CD1c-positive myeloid dendritic cell (primary cell): ENCODE data around the gene ADGRG3.

Experiments
- DNase-seq: peaks from one replicate; pipeline ENCODE4 v3.0.0-alpha.2; 2016; ENCODE audit errors: extremely low spot score

ADGRG3 gene

DNA sequence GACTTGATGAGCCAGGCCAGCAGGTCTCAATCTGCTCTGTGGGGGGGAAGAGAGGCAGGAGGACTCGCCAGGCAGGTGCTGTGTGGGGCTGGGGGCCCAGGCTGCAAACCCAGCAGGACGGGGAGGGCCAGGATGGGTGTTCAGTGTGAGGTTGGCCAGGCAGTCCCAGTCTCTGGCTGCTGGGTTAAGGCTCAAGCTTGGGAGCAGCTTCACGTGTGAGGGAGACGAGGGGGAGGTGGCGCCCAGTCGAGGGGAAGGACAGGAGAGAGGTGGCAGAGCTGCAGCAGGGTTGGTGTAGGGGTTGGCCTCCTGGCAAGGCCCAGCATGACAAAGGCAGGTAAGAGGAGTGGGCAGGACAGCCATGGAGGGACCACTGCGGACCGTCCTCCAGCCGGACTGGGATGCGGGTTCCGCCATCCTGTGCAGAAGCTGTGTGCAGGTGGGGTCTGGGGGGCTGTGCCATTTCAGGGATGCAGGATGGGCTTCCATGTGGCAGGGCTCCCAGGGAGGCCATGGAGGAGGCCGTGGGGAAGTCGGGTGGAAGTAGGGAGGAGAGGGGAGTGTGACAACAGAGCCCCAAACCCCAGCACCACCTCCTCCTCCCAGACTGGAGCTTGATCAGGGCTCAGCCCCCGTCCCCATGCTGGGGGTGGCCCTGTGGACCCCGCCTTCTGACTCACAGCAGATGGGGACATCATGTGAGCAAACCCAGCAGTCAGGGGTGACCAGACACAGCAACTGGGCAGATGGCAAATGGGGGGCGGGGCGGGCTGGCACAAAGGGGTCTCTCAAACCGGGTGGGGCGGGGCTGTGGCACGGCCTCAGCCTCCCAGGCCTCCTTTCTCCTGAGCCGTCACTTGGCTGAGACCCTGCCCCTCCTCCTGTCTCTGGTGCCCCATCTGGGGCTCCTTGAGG lies 36.9 kb upstream of the ADGRG3 start:
- no peak for DNase-seq

DNA sequence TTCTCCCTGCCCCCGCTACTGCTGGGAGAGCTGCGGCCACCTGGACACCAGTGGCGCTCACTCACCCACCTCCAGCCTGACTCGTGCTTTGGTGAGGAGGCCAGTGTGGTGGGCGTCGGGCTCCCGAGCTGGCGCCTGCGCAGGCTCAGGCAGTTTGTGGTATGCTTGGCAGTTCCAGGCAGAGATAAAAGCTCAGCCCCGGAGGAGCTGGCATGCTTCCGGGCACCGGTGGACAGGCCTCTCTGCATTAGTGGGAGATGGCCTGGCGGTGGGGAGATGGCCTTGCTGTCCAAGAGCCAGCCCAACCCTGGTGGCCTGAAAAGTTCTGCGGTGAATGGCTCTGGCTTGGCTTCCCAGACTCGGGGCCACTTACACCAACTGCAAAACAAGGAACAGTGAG lies 35.5 kb upstream of the ADGRG3 start:
- DNase-seq = no peak

DNA sequence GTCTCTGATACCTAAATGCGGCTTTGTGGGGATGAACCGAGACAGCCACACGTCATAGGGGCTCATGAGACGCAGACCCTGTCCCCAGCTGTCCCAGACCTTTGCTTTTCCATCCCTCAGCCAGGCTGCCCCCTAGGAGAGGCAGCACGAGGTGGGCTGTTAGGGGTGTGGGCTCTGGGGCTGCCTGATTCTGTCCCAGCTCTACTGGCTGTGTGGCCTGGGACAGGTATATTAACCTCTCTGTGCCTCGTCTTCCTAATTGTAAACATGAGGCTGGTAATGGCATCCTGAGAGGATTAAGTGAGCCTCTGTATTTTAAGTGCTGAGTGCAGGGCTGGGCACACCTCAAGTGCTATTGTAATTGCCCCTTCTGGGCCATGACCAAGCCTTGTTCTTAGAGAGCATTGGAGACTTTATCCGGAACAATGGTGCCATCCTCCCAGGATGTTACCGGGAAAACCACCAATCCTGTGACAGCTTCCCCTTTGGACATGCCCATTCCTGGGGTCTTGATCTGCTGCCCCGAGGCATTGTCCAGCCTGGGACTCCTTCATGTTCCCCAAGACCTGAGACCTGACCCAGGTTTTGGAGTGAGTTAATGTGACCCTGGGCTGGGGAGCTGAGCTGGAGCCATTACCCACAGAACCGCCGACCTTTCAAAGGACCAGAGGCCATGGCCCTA lies 34.6 kb upstream of the ADGRG3 start:
- no peak for DNase-seq

DNA sequence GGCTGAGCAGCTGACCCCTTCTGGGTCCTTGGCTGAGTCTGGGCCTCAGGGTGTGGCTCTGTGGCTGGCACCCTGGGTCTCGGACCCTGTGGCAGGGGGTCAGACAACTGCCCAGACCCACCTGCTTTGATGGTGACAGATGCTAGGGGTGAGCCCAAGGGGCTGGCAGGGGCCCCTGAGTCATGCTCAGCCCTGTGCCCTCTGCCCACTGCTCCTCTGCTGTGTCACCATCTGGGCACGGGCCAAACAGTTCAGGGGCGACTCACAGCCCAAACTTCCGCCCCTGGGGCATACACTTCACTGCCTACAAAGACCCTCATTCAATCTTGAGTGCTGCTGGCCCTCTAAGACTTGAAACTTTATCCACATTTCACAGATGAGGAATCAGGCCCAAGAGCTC lies 33.9 kb upstream of the ADGRG3 start:
- DNase-seq = no peak

DNA sequence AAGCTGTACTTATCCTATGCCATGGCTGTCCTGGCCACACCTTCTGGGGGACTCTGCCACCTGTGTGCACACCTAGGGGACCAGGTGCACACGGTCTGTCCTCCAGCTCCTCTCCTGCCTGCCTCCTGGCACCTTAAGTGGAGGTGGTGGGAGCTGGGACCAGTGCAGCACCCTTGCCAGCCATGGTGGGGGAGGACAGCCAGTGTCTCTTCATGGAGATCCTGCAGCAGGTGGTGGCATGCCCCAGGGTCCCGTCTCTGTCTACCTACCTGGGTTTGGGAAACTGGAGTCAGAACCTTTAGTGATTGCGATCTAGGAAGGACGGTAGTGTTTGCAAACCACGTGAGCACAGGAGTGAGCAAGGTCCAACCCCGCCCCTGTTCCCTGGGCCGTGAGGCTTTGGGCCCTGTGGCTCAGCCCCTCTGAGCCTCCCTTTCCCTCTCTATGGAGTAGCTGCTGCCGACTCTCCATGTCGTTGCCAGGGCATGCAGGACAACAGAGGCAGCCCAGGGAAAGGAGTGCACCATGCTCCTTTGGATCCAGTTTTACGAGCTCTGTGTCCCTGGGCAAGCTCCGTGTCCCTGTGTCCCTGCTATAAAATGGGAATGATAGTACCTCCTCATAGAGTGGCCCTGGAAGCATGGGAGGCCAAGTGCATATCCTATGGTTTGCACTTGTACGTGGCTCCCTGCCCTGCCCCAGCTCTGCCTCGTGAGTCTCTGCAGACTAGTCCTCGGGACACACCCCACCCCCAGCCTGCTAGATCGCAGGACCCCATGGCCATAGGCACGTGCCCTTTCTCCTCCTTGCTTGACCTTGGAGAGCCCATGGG lies 32.6 kb upstream of the ADGRG3 start:
- DNase-seq = no peak

DNA sequence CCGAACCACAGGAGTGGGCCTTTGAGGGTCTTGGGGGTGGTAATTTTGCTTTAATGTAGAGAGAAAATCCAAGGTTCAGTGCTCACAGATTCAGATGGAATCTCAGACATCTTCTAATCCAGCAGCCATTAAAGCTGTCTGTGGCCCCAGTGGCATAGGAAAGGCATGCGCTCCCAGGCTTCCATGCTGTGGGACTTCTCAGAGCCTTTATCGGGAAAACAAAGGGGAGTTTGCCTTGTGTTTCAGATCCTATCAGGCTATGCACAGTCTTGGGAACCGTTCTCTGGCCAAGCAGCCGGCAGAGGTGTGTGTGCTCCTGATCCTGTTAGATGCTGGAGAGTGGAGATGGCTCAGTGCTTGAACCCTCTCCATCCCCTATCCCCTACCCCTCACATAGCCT lies 31.9 kb upstream of the ADGRG3 start:
- no peak for DNase-seq

DNA sequence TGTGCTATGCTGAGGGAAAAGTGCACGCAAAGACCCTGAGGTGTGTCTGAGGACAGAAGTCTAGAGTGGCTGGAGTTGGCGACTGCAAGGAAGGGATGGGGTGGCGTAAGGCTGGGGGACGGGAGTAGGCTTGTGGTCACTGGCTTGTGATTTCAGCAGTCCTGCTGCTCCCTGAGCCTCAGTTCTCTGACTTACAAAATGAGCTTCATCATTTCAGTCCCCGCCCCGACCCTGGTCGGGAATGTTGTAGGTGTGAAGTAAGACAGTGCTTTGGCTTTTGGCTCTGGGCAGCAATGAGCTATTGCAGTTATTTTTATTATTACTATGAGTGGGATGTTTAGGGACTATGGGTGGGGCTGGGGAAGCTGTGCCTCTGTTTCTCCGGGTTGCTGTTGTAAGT lies 31.1 kb upstream of the ADGRG3 start:
- no peak for DNase-seq

DNA sequence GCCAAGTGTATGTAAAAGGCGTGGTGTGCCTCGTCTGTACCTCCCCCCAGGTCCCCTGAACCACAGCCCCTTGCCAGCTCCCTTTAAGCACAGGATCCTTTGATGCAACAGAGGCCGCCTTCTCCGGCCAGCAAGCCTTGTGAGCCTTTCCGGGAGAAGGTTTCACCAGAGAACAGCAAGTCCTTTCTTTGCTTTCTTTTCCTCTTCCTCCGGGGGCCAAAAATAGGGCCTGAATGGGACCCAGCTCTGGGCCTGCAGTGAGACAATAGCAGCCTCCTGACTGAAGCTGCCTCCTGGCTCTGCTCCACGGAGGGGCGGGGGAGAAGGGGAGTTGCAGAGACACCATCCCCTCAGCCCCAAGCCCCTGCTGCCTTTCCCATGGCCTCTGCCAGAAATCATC lies 30.7 kb upstream of the ADGRG3 start:
- DNase-seq = no peak

DNA sequence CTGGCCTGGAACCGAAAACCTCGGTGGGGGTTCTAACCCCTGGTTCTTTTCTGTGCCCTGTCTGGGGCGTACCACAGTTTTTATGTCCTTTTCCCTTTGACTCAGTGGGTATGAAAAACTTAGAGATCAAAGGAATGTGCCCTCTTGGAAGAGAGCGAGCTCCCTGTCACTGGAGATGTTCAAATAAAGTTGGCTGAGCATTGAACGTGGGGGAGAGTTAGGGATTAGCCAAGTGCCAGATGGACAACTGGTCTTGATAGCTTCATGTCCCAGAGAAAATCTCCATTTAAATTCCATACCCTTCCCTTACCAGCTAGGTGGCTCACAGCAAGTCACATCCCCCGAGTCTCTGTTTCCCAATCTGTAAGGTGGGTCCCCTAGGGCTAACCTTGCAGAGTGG lies 30.1 kb upstream of the ADGRG3 start:
- no peak for DNase-seq

DNA sequence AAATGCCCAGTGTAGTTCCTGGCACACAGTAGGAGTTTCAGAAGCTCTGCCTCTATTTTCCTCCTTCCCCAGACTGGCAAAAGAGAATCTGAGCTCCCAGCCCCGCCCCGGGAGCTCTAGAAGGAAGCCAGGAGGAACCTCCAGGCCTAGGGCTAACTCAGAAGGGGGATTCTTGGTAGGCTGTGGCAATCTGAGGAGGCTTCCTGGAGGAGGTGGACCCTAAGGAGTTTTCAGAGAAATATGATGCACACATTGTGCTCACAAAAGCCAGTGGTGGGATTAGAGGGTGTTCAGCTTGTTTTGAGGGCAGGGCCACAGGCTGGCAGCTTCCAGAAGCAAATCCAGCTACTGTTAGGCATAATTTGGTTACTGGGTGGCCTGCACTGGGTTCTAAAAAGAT lies 29.7 kb upstream of the ADGRG3 start:
- no peak for DNase-seq

DNA sequence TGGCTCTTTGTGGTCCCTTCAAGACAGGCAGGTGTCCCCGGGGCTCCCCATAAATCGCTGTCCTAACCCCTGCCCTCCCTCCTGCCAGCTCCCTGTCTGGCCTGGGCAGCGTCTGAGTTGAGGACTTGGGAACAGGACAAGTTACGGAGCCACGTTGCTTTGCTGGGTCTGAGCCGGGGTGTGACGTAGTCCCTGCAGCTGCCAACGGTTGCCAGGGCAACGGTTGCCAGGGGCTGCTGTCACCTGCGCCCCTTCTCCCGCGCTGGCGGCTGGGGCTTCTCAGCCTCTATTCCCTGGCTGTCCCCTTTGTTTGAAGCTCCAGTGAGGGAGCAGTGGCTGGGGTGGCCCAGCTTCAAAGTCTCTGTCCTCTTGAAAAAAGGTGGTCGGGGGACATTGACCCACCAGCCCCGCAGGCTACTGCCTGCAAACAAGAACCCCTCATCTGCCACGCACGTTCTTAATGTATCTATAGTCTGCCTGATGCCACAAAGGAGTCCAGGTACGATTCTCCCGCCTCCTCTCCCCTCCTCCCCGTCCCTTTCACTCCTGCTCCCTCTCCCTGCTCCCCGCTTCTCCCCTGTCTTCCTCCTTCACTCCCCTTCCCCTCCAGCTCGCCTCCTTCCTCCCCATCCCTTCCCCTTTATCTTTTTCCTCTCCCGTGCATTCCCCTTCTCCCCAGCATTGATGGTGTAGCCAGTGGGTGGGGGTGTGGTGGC lies 28.8 kb upstream of the ADGRG3 start:
- no peak for DNase-seq

DNA sequence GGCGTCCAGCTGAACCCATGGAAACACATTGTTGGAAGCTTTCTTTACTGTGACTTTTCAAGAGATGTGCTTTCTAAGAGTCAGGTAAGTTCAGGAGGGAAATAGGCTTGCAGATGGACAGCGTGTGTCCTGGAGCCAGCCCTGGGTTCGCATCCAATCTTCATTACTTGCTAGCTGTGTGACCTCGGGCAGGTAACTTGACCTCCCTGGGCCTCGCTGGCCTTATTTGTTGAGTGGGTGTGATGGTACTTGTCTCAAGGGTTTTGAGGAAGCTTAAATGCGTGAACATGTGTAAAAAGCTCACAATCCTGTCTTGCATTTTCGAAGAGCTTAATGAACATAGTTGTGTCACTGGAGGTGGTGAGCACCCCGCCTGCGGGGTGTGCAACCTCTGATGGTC lies 27.9 kb upstream of the ADGRG3 start:
- no peak for DNase-seq

DNA sequence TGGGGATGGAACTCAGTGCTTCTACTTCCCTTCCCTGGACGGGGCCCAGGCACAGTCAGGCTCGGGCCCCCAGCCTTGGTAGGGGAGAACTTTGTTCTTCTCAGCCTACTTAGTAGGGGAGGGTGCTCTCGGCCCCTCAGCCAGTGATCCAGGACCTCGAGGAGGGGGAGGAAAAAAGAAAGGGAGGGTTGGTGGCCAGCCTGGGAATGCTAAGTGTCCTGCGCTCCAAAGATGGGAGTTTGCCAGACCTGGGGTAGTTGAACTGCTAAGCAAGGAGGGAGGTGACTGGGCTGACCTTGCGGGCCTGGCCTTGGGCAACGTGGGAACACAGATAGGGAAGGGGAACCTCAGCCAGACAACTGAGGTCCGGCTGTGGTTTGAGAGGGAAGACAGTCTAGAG lies 27.5 kb upstream of the ADGRG3 start:
- no peak for DNase-seq

DNA sequence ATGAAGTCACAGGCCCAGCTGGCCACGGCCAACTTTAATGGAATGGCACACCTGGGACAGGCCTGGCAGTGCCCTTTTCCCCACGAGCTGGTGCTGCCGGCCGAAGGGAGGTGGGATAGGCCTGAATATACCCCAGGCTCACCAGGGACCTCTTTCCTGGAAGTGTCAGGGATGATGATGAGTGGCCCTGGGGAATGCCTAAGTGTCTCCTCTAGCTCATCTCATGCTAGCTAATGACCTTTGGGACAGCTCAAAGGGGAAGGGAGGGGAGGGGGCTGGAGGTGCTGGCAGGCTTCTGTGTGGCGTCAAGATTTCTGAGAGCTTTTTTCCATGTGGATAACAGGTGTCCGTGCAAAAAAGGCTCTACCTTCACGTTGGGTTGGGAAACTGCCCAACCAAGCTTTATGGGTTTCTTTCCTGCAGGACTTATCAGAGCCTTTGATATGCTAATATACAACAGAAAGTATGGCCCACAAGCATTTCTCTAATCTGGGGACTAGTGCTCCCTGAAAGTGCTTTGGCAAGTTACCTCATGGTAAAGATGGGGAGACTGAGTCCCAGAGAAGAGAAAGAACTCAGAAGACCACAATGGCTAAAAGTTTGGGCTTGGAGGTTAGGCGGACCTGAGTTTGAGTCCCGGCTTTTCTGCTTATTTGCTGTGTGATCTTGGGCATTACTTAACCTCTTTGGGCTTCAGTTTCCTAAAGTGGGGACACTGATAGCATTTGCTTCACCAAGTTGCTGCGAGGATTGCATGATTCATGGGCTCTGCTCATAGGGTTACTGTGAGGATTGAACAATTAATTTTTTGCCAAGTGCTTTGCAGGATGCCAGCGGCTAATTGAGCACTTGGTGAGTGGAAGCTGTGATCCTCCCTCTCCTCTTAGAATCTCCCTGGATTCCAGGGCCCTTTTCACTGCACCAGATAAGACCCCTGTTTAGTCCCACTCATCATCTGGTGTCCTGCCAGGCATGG lies 25.7 kb upstream of the ADGRG3 start:
- no peak for DNase-seq

DNA sequence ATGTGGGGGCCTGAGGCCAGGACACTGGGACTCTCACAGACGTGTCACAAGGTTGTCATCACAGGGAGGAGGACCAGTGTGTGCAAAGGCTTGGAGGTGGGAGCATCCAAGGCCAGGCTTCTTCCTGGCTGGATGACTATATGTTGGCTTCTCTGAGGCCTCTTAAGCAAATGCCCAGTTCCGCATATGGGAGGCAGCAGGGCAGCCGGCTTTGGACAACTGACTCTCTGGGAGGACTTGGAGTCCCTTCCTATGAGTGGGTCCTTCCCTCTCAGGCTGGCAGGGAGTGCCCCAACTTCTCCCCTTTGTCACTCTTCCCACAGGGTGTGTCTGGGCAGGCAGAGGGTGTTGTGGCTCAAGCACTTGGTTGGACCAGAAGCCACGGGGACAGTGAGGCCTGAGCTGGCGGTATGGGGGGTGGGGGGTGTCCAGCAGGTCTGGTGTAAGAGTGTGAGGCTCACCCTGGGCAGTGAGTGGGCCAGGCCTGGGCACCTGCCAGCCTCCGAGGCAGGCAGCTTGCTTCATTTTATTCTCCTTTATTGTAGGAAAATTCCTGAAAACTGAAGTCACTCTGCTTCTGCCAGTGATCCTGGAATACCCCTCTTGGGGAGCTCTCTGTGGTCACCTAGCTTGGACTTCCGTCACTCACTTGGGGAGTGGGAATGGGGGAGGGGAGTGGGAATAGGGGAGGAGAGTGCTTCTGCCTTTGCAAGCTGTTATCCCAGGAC lies 24.8 kb upstream of the ADGRG3 start:
- DNase-seq = peak; percentile 27

DNA sequence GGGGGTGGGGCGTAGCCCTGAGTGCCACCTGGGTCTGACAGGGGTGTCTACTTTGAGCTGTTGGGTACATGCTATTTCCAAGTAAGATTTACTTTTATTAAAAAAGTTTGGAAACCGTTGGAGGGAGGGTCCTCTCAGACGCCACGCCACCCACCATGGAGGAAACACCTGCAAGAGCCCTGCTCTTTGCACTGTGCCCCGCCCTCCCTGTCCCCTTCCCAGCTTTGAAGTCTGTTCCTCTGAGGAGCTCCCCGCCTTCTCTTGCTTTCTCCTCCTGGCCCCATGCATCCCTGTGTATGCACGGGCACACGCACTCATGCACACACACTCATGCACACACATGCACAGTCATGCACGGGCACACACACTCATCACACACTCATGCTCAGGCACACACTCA lies 24.2 kb upstream of the ADGRG3 start:
- no peak for DNase-seq

DNA sequence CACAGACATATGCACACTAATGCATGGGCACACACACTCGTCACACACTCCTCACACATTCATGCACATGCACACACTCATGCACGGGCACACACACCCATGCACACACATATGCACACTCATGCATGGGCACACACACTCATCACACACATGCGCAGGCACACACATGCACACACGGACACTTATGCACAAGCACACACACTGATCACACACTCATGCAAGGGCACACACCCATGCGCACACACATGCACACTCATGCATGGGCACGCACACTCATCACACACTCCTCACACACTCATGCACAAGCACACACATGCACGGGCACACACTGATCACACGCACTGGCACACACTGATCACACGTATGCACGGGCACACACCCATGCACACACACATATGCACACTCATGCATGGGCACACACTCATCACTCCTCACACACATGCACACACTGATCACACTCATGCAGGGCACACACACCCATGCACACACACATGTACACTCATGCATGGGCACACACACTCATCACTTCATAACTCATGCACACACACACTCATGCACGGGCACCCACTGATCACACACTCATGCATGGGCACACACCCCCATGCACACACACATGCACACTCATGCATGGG lies 23.6 kb upstream of the ADGRG3 start:
- DNase-seq = no peak

DNA sequence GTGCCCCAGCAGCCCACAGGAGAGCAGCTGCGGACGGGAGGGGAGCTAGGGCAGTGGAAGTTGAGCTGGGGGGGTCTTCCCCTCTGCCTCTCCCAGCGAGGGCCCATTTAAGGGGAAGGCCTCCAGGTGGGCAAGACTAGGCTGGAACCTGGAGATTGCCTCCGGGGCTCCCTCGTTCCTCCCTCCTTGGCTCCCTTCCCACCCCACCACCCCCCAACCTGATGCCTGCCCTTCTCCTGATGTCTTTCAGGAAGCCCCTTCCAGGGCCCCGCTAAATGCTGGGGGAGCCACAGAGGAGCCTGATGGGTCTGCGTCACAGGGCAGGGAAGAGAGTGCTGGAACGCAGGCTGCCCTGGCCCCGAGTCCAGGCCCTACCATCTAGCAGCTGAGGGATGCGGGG lies 22.9 kb upstream of the ADGRG3 start:
- DNase-seq = no peak

DNA sequence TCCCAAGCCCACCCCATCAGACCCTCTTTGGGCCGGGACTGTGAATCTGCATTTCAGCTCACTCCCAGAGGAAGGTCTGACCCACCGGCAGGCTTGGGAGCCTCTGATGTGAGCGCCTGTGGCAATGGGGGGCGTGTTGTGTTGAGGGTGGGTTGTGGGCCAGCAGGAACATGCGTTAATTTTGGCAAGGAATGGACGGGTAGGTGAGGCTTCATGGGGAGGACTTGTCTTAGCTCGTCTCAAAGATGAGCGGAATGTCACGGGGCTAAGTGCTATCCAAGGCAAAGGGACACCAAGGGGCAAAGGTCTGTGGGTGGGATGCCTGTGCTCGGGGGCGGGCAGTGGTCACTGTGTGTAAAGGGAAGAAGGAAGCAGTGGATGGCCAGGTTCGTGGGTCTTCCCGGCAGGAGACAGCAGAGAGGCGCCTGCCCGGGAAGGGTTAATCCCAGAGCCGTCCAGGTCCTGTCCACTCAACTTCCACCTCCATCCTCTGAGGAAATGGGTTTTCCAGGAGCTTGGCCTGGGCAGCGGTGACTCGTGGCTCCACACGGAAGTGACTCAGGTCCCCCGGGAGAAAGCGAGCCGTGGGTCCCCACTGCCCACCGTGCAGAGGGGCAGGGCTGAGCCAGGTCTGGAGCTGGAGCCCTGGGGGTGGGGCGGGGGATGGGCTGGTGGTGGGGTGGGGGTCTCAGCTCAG lies 22.3 kb upstream of the ADGRG3 start:
- DNase-seq = no peak
